Inflammatory macrophage treated with lipopolysaccharide for 4 hours (primary cell): ENCODE data around the gene MARCHF3.
"Not testable (repeated sequence)": the region's sequence is repeated elsewhere in the genome, so short reads cannot be mapped to it uniquely, and the experiment has no call there.

Experiments used
- DNase-seq: peaks from one replicate; pipeline ENCODE4 v3.0.0-alpha.2; 2020

MARCHF3 gene

GRCh38 chr5:126843375-126843774 is 187.0 kb downstream of the MARCHF3 start:
- DNase-seq = not testable (repeated sequence)

DNA sequence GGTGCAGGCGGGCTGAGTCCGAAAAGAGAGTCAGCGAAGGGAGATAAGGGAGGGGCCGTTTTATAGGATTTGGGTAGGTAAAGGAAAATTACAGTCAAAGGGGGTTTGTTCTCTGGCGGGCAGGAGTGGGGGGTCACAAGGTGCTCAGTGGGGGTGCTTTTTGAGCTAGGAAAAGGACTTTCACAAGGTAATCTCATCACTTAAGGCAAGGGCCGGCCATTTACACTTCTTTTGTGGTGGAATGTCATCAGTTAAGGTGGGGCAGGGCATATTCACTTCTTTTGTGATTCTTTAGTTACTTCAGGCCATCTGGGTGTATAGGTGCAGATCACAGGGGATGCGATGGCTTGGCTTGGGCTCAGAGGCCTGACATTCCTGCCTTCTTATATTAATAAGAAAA is 191.0 kb downstream of the MARCHF3 start:
- DNase-seq = not testable (repeated sequence)

DNA sequence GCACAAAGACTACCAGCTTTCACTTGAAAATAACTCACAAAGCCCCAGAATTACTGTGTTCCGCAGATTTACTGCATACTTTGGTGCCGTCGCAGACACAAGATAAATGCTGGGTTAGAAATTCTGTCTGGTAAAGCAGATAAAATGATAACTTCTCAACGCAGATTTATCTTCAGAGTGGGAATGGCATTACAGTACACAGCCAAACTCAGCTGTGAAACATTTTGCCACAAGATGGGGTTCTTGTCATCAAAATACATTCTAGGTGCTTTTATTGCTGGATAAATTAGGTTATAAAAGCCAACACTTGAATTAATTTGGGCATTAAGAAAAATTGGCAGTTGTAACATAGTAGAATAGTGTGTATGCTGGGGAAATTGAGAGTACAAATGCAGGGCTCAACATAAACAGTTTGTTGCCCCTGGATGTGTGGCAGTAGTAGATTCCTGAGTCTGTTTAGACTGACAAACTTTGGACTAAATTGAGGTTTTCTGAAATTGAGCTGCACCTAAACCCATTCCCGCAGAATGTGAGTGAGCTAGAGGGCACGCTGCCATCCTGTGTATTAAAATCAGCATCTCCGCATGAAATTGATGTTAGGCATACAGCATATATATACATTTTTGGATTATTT is 192.3 kb downstream of the MARCHF3 start:
- no peak for DNase-seq

GRCh38 chr5:126837242-126837641 is 193.1 kb downstream of the MARCHF3 start:
- DNase-seq = no peak

DNA sequence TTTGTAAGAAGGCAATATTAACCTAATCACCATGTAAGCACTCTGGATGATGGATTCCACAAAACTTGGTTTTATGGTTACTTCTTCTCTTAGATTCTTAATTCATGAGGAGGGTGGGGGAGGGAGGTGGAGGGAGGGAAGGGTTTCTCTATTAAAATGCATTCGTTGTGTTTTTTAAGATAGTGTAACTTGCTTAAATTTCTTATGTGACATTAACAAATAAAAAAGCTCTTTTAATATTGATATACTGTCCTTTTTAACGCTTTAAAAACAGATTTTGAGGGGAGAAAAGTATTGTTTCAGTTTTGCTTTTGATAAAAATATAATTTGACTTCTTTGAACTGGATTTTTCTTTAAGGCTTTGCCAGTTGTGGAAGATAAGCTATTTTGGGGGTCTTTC is 193.6 kb downstream of the MARCHF3 start:
- no peak for DNase-seq

DNA sequence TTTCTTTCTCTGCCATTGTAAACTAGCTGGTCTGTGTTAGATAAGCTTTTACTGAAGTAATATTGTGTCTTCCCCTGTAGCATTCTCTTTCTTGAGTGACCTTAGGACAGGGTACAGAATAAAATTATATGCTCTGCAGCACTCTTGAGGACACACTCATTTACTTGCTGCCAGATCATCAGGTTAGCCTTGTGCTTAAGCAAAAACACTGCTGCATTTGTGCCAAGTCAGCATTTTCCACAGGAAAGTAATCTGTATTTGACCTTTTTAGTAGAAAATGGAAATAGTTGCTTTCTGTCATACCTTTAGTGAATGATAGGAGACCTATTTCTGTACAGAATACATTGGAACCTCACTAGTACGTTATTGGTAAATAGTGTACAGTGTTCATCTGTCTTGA is 199.2 kb downstream of the MARCHF3 start:
- DNase-seq = no peak

- no peak for DNase-seq
Observed at GRCh38 chr5:126830061-126830460, 200.3 kb downstream of the MARCHF3 start.

GRCh38 chr5:126829098-126829497 is 201.3 kb downstream of the MARCHF3 start:
- DNase-seq = no peak

DNA sequence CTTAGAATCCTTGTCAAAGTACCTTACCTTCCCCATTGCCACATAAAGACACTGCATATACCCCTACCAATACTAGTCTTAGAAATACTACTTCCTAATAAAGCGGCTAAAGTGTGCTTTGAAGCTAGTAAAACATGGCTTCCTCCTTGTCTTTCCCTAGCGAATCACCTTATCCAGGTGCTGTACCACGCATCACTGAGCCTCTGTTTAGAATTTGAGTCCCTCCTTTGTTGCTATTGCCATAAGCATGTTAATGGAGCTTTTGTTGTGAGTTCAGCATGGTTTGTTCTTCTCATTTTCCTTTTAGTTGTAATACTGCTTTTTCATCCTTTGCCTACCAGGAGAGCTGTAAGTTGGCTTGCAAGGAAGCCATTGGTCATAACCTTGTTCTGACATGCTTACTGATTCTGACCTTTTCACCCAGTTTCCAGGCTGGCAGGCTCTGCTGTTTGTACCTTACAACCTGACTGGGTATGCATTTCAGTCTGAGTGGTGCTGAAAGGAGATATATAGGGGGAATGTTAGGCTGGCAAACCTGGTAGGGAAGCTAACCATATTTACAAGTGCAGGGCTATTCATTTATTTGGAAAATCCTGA is 203.6 kb downstream of the MARCHF3 start:
- no peak for DNase-seq

- no peak for DNase-seq
Observed at GRCh38 chr5:126819253-126819652, 211.1 kb downstream of the MARCHF3 start.

- DNase-seq = no peak
Observed at GRCh38 chr5:126818736-126819135, 211.6 kb downstream of the MARCHF3 start.
